Measurements from ENCODE around the gene UNC79. TPM values are rescaled to one million over a fixed set of nuclear protein-coding genes. Genes with fewer than 3 reads are reported as not detected.
A peak's percentile ranks its signal among the peaks of the same experiment; 100 is the strongest.
"Not testable (repeated sequence)": the region's sequence is repeated elsewhere in the genome, so short reads cannot be mapped to it uniquely, and the experiment has no call there.

UNC79 gene
- polyA plus RNA-seq (ENCODE audit: insufficient read length): 1.1 TPM
- long read RNA-seq, donor 1: 0 reads
- long read RNA-seq, donor 2: 0 reads
- long read RNA-seq, donor 3: 0 reads
- long read RNA-seq, donor 4: 0 reads
- long read RNA-seq, donor 5: 0 reads
- long read RNA-seq, donor 6: 0 reads
- long read RNA-seq, donor 7: 0 reads
- long read RNA-seq, donor 8: 0 reads

GRCh38 chr14:93430315-93431035 lies at the start of gene UNC79:
Gene UNC79 (plus strand): TSS chr14:93430939. CDS start chr14:93431030, 91 bp downstream.
- peak; percentile 36 for DNase-seq

- no peak for DNase-seq
Measured at GRCh38 chr14:93381644-93382043, 49.1 kb upstream of the UNC79 start.

GRCh38 chr14:93384256-93384655 lies 46.5 kb upstream of the UNC79 start:
- DNase-seq: not testable (repeated sequence)

- no peak for DNase-seq
Measured at GRCh38 chr14:93395231-93395630, 35.5 kb upstream of the UNC79 start.

- DNase-seq: no peak
Measured at GRCh38 chr14:93396456-93396855, 34.3 kb upstream of the UNC79 start.

- no peak for DNase-seq
Measured at GRCh38 chr14:93398491-93398890, 32.2 kb upstream of the UNC79 start.

GRCh38 chr14:93402951-93403350 lies 27.8 kb upstream of the UNC79 start:
- no peak for DNase-seq

- DNase-seq: no peak
Measured at GRCh38 chr14:93410021-93410420, 20.7 kb upstream of the UNC79 start.

GRCh38 chr14:93410893-93411292 lies 19.8 kb upstream of the UNC79 start:
- DNase-seq: no peak

GRCh38 chr14:93425136-93425535 lies 5.6 kb upstream of the UNC79 start:
- not testable (repeated sequence) for DNase-seq

GRCh38 chr14:93426750-93427149 lies 4.0 kb upstream of the UNC79 start:
- DNase-seq: no peak

- peak; percentile 65 for DNase-seq
Measured at GRCh38 chr14:93431036-93431670, 414 bp downstream of the UNC79 start.

- DNase-seq: no peak
Measured at GRCh38 chr14:93454224-93454623, 23.5 kb downstream of the UNC79 start.

GRCh38 chr14:93456356-93456755 lies 25.6 kb downstream of the UNC79 start:
- DNase-seq: no peak

GRCh38 chr14:93458234-93458633 lies 27.5 kb downstream of the UNC79 start:
- DNase-seq: no peak

GRCh38 chr14:93462479-93462878 lies 31.7 kb downstream of the UNC79 start:
- no peak for DNase-seq

GRCh38 chr14:93464271-93464670 lies 33.5 kb downstream of the UNC79 start:
- no peak for DNase-seq

GRCh38 chr14:93475471-93475870 lies 44.7 kb downstream of the UNC79 start:
- no peak for DNase-seq

- DNase-seq: no peak
Measured at GRCh38 chr14:93476305-93476704, 45.6 kb downstream of the UNC79 start.

- not testable (repeated sequence) for DNase-seq
Measured at GRCh38 chr14:93479074-93479473, 48.3 kb downstream of the UNC79 start.

- no peak for DNase-seq
Measured at GRCh38 chr14:93480867-93481266, 50.1 kb downstream of the UNC79 start.

GRCh38 chr14:93481758-93482157 lies 51.0 kb downstream of the UNC79 start:
- no peak for DNase-seq

GRCh38 chr14:93490001-93490400 lies 59.3 kb downstream of the UNC79 start:
- no peak for DNase-seq
